ENCODE results near the gene RAD23B. TPM values are rescaled to one million over a fixed set of nuclear protein-coding genes. Genes with fewer than 3 reads are reported as not detected.

Gene RAD23B
- total and polyA plus RNA-seq, 2 of the 13 experiments (the other 11 are each of a cell fraction or from before 2014, with no cell fraction given), result 133 to 156 TPM

DNA sequence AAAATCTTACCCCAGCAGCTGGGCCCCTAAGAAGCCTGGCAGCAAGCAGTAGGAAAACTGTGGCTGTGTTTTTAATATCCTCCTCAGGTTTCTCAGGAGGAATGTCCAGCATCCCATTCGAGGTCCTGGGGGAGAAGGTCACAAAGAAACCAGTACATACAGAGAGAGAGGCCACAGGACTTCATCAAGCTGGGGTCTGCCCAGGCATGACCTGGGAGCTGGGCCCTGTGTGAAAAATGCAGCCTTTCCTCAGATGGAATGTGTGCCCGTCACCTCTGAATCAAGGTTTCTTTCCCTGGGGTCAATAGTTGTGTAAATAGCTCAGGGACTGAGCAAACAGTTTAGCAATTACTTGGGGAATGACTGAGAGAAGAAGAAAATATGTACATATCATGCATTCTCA, 33.9 kb upstream of the RAD23B start (continued):
- no peak for TF ChIP-seq ZNF484 (CRISPR knock-in tag; IDR thresholded peaks at IDR 0.05; ENCODE audit: borderline replicate concordance, low read depth)
- peak; percentile 84 for TF ChIP-seq ZMYM4 (CRISPR knock-in tag; IDR thresholded peaks at IDR 0.05)
- peak; percentile 87; the same call in 1 of the 2 replicates for TF ChIP-seq FOXK1 (CRISPR knock-in tag; IDR thresholded peaks at IDR 0.05; ENCODE audit: borderline replicate concordance, low read depth)
- TF ChIP-seq ZFP36L1 (CRISPR knock-in tag; IDR thresholded peaks at IDR 0.05), result peak; percentile 65; the same call in 1 of the 2 replicates
- TF ChIP-seq, protein P1, sequence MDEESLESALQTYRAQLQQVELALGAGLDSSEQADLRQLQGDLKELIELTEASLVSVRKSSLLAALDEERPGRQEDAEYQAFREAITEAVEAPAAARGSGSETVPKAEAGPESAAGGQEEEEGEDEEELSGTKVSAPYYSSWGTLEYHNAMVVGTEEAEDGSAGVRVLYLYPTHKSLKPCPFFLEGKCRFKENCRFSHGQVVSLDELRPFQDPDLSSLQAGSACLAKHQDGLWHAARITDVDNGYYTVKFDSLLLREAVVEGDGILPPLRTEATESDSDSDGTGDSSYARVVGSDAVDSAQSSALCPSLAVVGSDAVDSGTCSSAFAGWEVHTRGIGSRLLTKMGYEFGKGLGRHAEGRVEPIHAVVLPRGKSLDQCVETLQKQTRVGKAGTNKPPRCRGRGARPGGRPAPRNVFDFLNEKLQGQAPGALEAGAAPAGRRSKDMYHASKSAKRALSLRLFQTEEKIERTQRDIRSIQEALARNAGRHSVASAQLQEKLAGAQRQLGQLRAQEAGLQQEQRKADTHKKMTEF (CRISPR knock-in tag; IDR thresholded peaks at IDR 0.05), result peak; percentile 91
- TF ChIP-seq ELF3 (CRISPR knock-in tag; IDR thresholded peaks at IDR 0.05), result peak; percentile 61
- TF ChIP-seq, protein P2, sequence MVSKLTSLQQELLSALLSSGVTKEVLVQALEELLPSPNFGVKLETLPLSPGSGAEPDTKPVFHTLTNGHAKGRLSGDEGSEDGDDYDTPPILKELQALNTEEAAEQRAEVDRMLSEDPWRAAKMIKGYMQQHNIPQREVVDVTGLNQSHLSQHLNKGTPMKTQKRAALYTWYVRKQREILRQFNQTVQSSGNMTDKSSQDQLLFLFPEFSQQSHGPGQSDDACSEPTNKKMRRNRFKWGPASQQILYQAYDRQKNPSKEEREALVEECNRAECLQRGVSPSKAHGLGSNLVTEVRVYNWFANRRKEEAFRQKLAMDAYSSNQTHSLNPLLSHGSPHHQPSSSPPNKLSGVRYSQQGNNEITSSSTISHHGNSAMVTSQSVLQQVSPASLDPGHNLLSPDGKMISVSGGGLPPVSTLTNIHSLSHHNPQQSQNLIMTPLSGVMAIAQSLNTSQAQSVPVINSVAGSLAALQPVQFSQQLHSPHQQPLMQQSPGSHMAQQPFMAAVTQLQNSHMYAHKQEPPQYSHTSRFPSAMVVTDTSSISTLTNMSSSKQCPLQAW (CRISPR knock-in tag; IDR thresholded peaks at IDR 0.05), result 0 out of 2 replicates have a peak, but pooled peaks have one; percentile 49
- no peak for TF ChIP-seq SOX6 (IDR thresholded peaks at IDR 0.05)
- TF ChIP-seq SOX6 (CRISPR knock-in tag; IDR thresholded peaks at IDR 0.05), result peak; percentile 93
- TF ChIP-seq PTBP1 (IDR thresholded peaks at IDR 0.05; ENCODE audit: low read depth, low read length, poor library complexity, severe bottlenecking), result no peak
- TF ChIP-seq XRCC5 (optimal IDR thresholded peaks at IDR 0.05; ENCODE audit: low read length), result peak; percentile 18
- peak; percentile 55; the same call in 1 of the 2 replicates for TF ChIP-seq YEATS2 (CRISPR knock-in tag; IDR thresholded peaks at IDR 0.05; ENCODE audit: borderline replicate concordance)
- TF ChIP-seq IRF2 (CRISPR knock-in tag; IDR thresholded peaks at IDR 0.05), result peak; percentile 73
- no peak for TF ChIP-seq ELF1 (CRISPR knock-in tag; IDR thresholded peaks at IDR 0.05)
- TF ChIP-seq TBX2 (CRISPR knock-in tag; IDR thresholded peaks at IDR 0.05; ENCODE audit: borderline replicate concordance), result peak; percentile 99
- 0 out of 2 replicates have a peak, but pooled peaks have one; percentile 49 for TF ChIP-seq MIER2 (CRISPR knock-in tag; IDR thresholded peaks at IDR 0.05)
- TF ChIP-seq U2AF2 (IDR thresholded peaks at IDR 0.05; ENCODE audit: low read depth, low read length), result no peak
- peak; percentile 22 for TF ChIP-seq ASH2L (IDR thresholded peaks at IDR 0.05; ENCODE audit: insufficient read length, low read depth, low read length)
- peak; percentile 98 for TF ChIP-seq NR2F6 (IDR thresholded peaks at IDR 0.05)
- peak; percentile 98 for TF ChIP-seq NR2F6 (CRISPR knock-in tag; IDR thresholded peaks at IDR 0.05)
- peak; percentile 49; the same call in 1 of the 2 replicates for TF ChIP-seq POGZ (CRISPR knock-in tag; IDR thresholded peaks at IDR 0.05)
- peak; percentile 90 for TF ChIP-seq KDM4B (CRISPR knock-in tag; IDR thresholded peaks at IDR 0.05)
- TF ChIP-seq, protein P3, sequence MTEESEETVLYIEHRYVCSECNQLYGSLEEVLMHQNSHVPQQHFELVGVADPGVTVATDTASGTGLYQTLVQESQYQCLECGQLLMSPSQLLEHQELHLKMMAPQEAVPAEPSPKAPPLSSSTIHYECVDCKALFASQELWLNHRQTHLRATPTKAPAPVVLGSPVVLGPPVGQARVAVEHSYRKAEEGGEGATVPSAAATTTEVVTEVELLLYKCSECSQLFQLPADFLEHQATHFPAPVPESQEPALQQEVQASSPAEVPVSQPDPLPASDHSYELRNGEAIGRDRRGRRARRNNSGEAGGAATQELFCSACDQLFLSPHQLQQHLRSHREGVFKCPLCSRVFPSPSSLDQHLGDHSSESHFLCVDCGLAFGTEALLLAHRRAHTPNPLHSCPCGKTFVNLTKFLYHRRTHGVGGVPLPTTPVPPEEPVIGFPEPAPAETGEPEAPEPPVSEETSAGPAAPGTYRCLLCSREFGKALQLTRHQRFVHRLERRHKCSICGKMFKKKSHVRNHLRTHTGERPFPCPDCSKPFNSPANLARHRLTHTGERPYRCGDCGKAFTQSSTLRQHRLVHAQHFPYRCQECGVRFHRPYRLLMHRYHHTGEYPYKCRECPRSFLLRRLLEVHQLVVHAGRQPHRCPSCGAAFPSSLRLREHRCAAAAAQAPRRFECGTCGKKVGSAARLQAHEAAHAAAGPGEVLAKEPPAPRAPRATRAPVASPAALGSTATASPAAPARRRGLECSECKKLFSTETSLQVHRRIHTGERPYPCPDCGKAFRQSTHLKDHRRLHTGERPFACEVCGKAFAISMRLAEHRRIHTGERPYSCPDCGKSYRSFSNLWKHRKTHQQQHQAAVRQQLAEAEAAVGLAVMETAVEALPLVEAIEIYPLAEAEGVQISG (CRISPR knock-in tag; IDR thresholded peaks at IDR 0.05), result peak; percentile 52; the same call in 1 of the 2 replicates
- TF ChIP-seq, protein P4, sequence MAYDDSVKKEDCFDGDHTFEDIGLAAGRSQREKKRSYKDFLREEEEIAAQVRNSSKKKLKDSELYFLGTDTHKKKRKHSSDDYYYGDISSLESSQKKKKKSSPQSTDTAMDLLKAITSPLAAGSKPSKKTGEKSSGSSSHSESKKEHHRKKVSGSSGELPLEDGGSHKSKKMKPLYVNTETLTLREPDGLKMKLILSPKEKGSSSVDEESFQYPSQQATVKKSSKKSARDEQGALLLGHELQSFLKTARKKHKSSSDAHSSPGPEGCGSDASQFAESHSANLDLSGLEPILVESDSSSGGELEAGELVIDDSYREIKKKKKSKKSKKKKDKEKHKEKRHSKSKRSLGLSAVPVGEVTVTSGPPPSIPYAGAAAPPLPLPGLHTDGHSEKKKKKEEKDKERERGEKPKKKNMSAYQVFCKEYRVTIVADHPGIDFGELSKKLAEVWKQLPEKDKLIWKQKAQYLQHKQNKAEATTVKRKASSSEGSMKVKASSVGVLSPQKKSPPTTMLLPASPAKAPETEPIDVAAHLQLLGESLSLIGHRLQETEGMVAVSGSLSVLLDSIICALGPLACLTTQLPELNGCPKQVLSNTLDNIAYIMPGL (CRISPR knock-in tag; IDR thresholded peaks at IDR 0.05; ENCODE audit: borderline replicate concordance in 1 of 2, low read depth in 1 of 2), result peak in 1 of 2 experiments; percentile 62; a peak in 1 of 4 replicates
- TF ChIP-seq HNF4A (CRISPR knock-in tag; IDR thresholded peaks at IDR 0.05), result peak; percentile 85

Measured in HepG2 (cell line).